HG02798 (cell line): ENCODE results near the gene MGAT5.

Experiments
- ATAC-seq: cut with Tn5 transposase; IDR thresholded peaks from one replicate; pipeline ENCODE4 v1.9.1; 2021; ENCODE audit warnings: mild to moderate bottlenecking; ENCODE audit not compliant: unreplicated experiment, poor library complexity

MGAT5 gene

GRCh38 chr2:134296301-134296700, 42.4 kb downstream of the MGAT5 start:
- ATAC-seq, result no peak

DNA sequence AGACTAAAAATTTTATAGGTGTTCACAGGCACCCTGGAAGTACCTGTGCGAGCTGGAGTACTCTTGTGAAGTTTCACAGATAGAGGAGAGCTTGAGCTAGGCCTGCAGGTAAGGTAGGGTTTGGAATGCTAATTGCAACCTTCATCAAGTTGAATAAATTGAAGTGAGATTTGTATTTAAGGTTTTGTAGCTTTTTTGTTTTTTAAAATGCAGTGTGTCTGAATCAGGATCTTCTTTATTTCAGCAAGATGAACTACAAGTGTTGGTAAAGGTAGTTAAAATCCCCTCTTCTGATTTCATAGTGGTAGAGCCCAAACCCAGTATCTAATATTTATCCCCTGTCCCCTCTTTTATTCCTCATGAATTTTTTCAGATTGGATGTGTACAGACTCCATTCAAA, 45.5 kb downstream of the MGAT5 start:
- ATAC-seq, result no peak

DNA sequence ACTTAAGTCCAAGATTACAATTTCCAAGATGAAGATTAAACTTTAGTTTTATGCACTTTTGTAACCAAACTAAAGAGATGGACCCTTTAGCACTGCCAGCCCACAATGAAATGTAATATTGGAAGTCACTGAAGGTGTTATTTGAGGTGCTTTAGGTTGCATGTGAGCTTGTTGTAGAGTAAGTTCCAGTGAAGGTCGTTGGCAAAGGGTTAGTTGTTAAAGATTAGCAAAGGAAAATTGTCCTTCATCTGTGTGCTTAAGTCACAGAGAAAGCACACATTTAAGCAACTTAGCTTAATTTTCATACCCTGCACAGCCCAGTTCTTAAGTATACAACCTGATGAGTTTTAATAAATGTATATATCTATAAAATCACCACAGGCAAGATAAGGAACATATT, 46.7 kb downstream of the MGAT5 start:
- ATAC-seq, result no peak

GRCh38 chr2:134301099-134301927, 47.4 kb downstream of the MGAT5 start:
- ATAC-seq, result no peak

- no peak for ATAC-seq
Observed at GRCh38 chr2:134301928-134302260, 48.0 kb downstream of the MGAT5 start.

DNA sequence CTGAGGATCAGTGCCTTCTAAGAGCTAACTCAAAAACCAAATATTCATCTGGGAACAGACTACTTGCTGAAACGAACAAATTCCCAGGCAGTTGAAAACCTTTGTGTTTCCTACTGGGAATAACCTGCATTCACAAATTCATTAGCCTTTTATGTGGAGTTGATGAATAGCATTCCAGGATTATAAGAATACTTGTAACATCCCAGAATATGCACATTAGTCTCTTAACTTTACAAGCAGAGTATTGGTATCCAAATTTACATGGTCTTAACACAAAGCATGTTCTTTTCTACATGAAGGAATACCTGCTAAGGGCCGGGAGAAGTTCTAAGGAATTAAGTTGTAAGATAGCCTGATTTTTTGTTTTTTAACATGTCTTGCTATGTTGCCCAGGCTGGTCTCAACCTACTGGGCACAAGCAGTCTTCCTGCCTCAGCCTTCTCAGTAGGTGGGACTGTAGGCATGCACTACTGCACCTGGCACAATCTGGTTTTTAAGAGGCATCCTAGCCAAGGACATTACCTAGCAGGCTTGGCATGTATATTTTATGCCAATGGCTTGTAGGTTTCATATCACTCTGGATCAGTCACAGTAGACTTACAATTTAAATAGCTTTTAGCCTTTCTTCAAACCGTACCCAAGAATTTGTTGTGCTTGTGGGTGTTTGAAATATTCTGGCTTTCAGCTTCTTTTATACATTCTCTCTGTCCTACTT, 50.7 kb downstream of the MGAT5 start:
- no peak for ATAC-seq

GRCh38 chr2:134305109-134305491, 51.2 kb downstream of the MGAT5 start:
- no peak for ATAC-seq

GRCh38 chr2:134306521-134306920, 52.6 kb downstream of the MGAT5 start:
- no peak for ATAC-seq

DNA sequence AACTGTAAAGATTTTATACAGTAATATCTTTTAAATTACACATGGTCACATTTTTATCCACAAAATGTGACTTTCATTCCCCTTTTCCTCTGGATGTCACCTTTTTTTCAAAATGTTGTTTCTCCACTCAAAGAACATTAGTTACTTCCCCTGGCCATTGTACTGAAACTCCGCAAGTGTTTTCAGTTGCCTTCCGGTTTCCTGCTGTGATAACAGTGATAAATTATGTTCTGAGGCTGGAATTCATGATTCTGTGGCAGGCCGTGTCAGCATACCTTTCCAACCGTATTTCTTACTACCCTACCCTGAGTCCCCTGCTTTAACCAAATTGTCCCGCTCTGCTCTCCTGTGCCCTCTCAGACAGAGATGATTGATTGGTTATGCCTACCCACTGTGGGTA, 53.5 kb downstream of the MGAT5 start:
- ATAC-seq, result no peak

GRCh38 chr2:134308474-134309385, 54.9 kb downstream of the MGAT5 start:
- no peak for ATAC-seq

DNA sequence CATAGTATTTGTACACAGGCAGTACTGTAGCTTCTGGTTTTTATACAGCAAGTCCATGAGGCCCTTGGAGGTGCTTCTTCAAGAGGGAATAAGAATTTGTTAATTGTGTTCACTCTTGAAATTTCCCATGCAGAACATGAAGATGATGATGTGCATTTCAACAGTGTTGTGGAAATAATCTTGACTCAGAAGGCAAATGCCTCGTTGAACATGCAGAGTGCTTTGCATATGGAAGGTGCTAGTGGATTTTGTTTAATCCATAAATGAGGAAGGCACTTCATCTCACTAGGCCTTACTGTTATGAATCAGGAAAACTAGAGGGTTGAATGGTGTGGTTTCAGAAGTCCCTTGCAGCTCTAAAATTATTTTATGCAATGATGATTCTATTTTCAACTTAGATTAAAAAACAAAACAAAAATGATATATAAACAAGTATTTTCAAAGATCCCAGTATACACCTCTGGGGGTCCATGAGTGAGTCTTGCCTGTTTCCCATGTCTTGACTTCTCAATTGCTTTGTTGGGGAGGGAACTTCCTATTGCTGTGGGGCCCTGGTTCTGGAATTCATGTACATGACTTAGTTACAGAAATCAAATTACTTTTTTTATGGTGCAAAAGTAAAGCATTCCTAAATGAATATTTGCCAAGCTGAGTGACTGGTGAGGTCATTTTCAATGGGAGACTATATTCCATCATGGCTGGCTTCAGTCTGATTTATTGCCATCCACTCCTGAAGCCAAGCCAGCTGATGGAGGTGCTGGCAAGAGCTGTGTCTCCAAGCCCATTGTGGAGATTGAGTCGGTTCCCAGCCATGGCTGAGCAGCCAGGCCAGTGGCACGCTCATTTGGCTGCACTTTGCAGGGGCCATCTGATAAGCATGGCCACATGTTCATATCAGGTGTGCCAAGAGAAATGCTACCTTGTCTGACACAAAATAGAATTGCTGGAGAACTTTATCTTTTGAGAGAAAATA, 56.5 kb downstream of the MGAT5 start:
- ATAC-seq, result no peak

GRCh38 chr2:134312482-134312881, 58.6 kb downstream of the MGAT5 start:
- no peak for ATAC-seq

DNA sequence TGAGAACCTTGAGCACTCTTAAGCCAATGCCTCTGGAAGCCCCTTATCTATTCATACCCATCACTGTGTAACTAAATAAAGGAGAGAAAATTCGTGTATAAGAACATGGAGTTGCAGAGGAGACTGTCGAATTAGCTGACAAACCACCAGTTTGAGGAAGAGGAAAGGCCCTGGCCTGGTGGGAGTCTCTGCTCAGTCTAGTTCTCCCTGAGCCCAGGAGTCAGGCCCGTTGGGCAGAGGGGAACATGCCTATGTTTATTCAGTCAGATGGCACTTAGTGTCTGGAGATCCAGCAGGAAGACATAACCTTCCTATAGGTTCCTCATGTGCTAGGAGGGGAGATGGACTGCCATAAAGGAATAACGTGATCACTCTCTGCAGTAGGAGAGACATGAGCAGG, 60.3 kb downstream of the MGAT5 start:
- ATAC-seq, result no peak

GRCh38 chr2:134314681-134315368, 61.0 kb downstream of the MGAT5 start:
- ATAC-seq, result no peak

DNA sequence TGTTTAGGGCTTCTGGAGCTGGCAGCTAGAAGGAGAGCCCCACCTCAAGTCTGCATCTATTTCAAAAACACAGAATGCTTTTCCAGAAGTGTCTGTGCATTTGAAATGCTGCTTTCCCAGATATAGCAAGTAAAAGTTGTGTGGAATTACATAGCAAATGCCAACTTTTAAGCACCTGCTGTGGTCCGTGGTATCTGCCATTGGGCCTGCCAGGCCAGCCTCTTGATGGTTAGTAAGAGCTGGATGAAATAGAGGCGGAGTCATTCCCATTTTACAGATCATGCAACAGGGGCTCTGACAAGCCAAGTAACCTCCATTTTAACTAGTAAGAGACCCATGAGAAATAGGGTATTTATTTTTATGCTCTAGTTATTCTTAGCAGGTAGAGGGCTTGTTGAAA, 61.6 kb downstream of the MGAT5 start:
- no peak for ATAC-seq

GRCh38 chr2:134319596-134320254, 65.9 kb downstream of the MGAT5 start:
- no peak for ATAC-seq

DNA sequence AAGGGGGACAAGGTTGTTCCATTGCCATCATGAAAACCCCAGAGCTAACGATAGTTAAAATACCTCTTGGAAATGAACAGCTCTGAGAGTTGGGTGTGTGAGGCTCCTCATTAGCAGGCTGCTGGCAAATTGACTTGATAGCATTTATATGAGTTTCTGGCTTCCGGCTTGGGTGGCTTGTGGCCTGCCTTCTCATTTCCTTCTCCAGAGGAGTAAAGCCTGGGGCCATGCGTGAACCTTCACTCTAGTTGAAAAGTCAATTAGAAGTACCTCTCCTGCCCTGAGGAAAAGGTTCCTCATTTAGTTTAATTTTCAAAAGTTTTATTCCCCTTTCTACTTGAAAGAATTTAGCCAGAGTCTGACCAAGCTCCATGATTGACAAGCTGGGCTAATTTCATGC, 67.1 kb downstream of the MGAT5 start:
- no peak for ATAC-seq

GRCh38 chr2:134323777-134324176, 69.9 kb downstream of the MGAT5 start:
- ATAC-seq, result no peak

DNA sequence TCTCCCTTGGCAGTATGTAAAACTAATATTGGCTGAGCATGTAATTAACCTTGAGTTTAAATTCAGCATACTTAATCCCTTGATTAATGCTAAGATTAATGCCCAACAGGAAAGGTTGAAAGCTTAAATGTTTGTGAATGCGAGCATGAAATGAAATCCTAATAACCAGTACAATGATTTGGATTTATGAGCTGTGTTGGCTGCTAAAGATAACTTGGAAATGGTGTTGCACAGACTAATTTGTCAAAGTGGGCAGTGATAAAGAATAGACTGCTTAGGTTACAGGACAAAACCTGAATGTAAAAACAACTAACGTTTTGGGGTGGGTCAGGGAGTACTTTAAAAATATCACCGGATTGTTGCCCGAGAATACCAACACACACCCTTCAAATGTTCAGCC, 70.6 kb downstream of the MGAT5 start:
- no peak for ATAC-seq
